Liver (tissue), 3 donors: ENCODE results near the gene NXPH2.

Experiments
- ATF3 ChIP-seq: IDR thresholded peaks from 2 replicates; pipeline ENCODE4 v1.6.1; 2016; ENCODE audit warnings: antibody characterized with exemption
- EGR1 ChIP-seq, 2 donors: IDR thresholded peaks; 2 replicates each; pipeline ENCODE4 v1.6.1; 2016 to 2018; ENCODE audit warnings: antibody characterized with exemption in 2 of 2, low read depth in 2 of 2
- FOXA1 ChIP-seq: IDR thresholded peaks from 2 replicates; pipeline ENCODE4 v1.6.1; 2016; ENCODE audit warnings: antibody characterized with exemption
- GABPA ChIP-seq, 2 donors: IDR thresholded peaks in 1 of 2; conservative IDR thresholded peaks in 1 of 2; 2 replicates each; pipeline ENCODE4 v1.6.1; 2016; ENCODE audit warnings: antibody characterized with exemption in 2 of 2, mild to moderate bottlenecking in 1 of 2, moderate library complexity in 1 of 2
- JUND ChIP-seq, 2 donors: IDR thresholded peaks; 2 replicates each; pipeline ENCODE4 v1.6.1; 2016; ENCODE audit warnings: antibody characterized with exemption in 2 of 2
- RAD21 ChIP-seq, 2 donors: IDR thresholded peaks; 2 replicates each; pipeline ENCODE4 v1.6.1; 2016; ENCODE audit warnings: antibody characterized with exemption in 2 of 2, mild to moderate bottlenecking in 2 of 2
- REST ChIP-seq: IDR thresholded peaks from 2 replicates; pipeline ENCODE4 v1.6.1; 2016; ENCODE audit warnings: antibody characterized with exemption, mild to moderate bottlenecking
- TAF1 ChIP-seq: conservative IDR thresholded peaks from 2 replicates; pipeline ENCODE4 v1.6.1; 2016; ENCODE audit warnings: antibody characterized with exemption, mild to moderate bottlenecking
- YY1 ChIP-seq: IDR thresholded peaks from 2 replicates; pipeline ENCODE4 v1.6.1; 2016; ENCODE audit warnings: antibody characterized with exemption, mild to moderate bottlenecking
- ZBTB33 ChIP-seq: IDR thresholded peaks from 2 replicates; pipeline ENCODE4 v1.6.1; 2016; ENCODE audit warnings: antibody characterized with exemption
- TF ChIP-seq, protein P1 (sequence below): fragments of 150-350 bp; IDR thresholded peaks from 2 replicates; pipeline ENCODE4 v1.5.1; 2017; ENCODE audit warnings: improper control_type of control experiment, low read depth, low read length; ENCODE audit not compliant: missing input control
- TF ChIP-seq, protein P2 (sequence below): IDR thresholded peaks from 2 replicates; pipeline ENCODE4 v1.6.1; 2016; ENCODE audit warnings: antibody characterized with exemption
- donor health status: healthy.
- donor health status: healthy.

- TF ChIP-seq, protein P1, sequence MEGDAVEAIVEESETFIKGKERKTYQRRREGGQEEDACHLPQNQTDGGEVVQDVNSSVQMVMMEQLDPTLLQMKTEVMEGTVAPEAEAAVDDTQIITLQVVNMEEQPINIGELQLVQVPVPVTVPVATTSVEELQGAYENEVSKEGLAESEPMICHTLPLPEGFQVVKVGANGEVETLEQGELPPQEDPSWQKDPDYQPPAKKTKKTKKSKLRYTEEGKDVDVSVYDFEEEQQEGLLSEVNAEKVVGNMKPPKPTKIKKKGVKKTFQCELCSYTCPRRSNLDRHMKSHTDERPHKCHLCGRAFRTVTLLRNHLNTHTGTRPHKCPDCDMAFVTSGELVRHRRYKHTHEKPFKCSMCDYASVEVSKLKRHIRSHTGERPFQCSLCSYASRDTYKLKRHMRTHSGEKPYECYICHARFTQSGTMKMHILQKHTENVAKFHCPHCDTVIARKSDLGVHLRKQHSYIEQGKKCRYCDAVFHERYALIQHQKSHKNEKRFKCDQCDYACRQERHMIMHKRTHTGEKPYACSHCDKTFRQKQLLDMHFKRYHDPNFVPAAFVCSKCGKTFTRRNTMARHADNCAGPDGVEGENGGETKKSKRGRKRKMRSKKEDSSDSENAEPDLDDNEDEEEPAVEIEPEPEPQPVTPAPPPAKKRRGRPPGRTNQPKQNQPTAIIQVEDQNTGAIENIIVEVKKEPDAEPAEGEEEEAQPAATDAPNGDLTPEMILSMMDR, result no peak
- TF ChIP-seq TAF1 (no peak), JUND (IDR thresholded peaks at IDR 0.05) (no peak), GABPA (IDR thresholded peaks at IDR 0.05 in 1 of 2, conservative IDR thresholded peaks at IDR 0.05 in 1 of 2) (no peak), FOXA1 (no peak), ZBTB33 (no peak), EGR1 (IDR thresholded peaks at IDR 0.05; ENCODE audit: low read depth in 2 of 2) (no peak), RAD21 (IDR thresholded peaks at IDR 0.05) (no peak), ATF3 (no peak), REST (no peak), YY1 (no peak)
- TF ChIP-seq, protein P2, sequence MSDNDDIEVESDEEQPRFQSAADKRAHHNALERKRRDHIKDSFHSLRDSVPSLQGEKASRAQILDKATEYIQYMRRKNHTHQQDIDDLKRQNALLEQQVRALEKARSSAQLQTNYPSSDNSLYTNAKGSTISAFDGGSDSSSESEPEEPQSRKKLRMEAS, result no peak
These were observed 81.8 kb downstream of the NXPH2 start for GRCh38 chr2:138698428-138698827.
